Esophagus mucosa (tissue), 1 donor: ENCODE measurements around the gene RNF169. TPM values are rescaled to one million over a fixed set of nuclear protein-coding genes. Genes with fewer than 3 reads are reported as not detected.
"Not testable (repeated sequence)": the region's sequence is repeated elsewhere in the genome, so short reads cannot be mapped to it uniquely, and the experiment has no call there.

Experiments
- ATAC-seq: fragments of 200-7000 bp; cut with Tn5 transposase; one replicate; pipeline ENCODE4 v1.9.1; 2020
- total RNA-seq: library from RNA; stranded (reverse); gene quantifications from one replicate; pipeline ENCODE4 v1.2.4, GENCODE V29; 2023
- donor health status: DM: yes; HTN: yes; CAD: no.

The RNF169 gene
- total RNA-seq, 1 donor from 2014 or later: 12.4 TPM

DNA sequence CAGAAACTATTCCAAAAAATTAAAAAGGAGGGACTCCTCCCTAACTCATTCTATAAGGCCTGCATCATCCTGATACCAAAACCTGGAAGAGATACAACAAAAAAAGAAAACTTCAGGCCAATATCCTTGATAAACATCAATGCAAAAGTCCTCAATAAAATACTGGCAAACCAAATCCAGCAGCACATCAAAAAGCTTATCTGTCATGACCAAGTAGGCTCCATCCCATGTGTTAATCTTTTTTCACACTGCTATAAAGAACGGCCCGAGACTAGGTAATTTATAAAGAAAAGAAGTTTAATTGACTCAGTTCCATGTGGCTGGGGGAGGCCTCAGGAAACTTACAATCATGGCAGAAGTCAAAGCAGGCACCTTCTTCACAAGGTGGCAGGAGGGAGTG, 76.9 kb downstream of the RNF169 start:
- ATAC-seq: not testable (repeated sequence)

DNA sequence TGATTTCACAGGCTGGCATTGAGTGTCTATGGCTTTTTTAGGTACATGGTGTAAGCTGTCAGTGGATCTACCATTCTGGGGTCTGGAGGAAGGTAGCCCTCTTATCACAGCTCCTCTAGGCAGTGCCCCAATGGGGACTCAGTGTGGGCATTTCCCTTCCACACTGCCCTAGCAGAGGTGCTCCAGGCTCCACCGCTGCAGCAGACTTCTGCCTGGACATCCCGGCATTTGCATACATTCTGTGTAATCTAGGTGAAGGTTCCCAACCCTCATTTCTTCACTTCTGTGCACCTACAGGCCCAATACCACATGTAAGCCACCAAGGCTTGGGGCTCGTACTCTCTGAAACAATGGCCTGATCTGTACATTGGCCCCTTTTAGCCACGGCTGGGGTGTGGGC, 78.3 kb downstream of the RNF169 start:
- ATAC-seq: no peak

DNA sequence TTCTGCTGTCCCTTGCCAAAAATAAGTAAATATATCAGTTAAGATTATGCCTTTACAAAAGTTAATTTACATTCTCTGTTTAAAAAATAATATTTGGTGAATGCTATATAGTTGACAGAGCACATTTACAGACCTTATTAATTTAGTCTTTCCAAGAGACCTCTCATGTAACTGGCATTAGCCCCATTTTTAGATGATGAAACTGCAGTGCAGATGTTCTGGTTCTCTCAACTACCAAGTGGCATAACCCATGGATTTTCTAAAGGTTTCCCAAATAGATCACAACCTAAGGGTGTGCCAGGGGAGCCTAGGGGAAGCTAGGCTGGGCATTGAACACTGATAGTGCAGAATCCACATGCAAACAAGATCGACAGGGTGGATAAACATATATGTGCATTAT, 88.5 kb downstream of the RNF169 start:
- ATAC-seq: no peak

GRCh38 chr11:74838188-74838587, 89.5 kb downstream of the RNF169 start:
- no peak for ATAC-seq

DNA sequence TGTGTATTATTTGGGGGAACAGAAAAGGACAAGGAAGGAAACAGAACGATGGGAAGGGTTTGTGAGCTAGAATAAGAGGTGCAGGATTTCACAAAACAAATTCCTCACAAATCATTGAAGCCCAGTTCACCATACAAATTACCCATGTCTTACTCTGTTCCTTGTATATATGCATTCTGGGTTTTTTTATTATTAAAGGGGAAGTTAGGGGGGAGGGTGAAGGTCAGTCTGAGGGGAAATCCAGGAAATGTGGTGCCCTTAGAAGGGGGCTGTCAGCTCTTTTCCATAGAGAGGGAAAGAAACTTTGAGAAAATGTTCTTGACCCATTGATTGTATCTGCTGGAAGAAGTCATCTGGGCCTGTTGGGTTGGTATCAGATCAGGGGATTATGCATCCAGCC, 90.8 kb downstream of the RNF169 start:
- no peak for ATAC-seq

GRCh38 chr11:74839971-74840370, 91.3 kb downstream of the RNF169 start:
- ATAC-seq: no peak

DNA sequence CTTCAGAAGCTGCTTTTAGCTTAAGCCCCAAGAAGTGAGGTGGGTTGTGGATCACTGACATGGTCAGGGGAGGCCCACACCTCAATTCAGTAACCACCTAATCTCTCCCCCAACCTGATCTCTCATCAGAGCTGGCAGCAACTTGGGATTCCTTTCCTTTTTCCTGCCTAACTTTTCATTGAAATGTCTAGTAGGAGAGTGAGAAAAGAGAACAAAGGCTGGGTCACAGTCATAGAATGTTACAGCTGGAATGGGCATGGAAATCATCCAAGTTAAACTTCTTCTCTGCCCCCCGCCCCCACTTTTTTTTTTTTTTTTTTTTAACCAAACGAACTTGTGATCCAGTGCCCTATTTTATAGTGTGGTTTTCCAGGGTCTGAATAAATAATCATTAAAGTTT, 91.8 kb downstream of the RNF169 start:
- no peak for ATAC-seq

DNA sequence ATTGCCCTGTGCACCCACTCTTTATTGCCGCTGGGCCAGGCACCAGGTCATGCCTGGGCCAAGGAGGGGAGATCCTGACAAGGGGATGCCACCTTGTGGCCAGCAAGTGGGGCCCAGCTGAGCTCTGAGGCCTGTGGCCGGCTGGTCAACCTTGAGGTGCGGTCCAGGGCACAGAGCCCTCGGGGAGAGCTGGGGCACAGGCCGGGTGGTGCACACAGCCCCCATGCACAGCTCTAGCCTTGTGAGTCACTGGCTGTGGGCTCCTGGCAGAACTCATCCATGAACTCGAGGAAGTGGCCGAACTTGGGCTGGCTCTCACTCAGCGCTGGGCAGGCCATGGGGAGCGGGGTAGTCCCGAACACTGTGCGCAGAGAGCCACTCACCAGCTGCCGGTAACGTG, 94.3 kb downstream of the RNF169 start:
- ATAC-seq: no peak

- ATAC-seq: no peak
Observed at GRCh38 chr11:74844072-74844471, 95.4 kb downstream of the RNF169 start.

DNA sequence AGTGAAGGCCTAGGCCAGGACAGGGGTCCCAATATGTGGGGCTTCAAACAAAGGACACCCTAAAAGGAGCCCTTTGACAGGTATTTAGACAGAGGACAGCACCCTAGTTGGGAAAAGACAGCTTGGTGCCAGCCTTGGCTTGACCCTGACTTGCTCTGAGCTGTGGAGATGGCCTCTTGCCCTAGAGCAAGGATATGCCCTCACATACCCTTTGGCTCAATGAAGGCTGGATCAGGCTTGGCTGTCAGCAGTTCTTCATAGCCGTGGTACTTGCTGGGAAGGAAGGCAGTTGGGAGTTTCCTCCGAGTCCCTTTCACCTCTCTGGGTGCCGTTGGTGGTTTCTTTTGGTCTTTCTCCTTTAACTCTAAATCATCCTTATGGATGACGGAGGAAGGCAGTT, 96.2 kb downstream of the RNF169 start:
- ATAC-seq: no peak

GRCh38 chr11:74845978-74846517, 97.4 kb downstream of the RNF169 start:
- no peak for ATAC-seq

GRCh38 chr11:74846770-74847169, 98.1 kb downstream of the RNF169 start:
- ATAC-seq: no peak

GRCh38 chr11:74847395-74847794, 98.7 kb downstream of the RNF169 start:
- ATAC-seq: no peak

GRCh38 chr11:74847895-74848294, 99.2 kb downstream of the RNF169 start:
- peak; percentile 21 for ATAC-seq

- no peak for ATAC-seq
Observed at GRCh38 chr11:74849525-74850391, 101.1 kb downstream of the RNF169 start.

DNA sequence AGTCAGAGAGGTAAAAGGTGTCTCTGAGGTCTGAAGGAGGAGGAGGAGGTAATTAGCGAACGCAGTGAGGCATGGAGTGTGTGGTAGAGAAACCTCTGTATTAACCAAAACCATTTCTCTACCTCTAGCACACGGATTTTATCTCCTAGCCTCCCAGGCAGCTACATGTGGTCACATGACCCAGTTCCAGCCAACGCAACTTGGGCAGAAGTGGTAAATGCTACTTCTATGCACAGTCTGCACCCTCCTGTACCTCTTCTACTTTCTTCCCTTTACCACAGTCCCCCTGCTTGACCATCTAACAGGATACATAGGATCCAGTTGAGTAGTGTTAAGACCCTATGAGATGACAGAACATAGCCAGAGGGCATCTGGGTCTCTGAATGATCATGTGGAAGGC, 104.6 kb downstream of the RNF169 start:
- ATAC-seq: no peak

GRCh38 chr11:74860743-74861142, 112.1 kb downstream of the RNF169 start:
- ATAC-seq: peak; percentile 56

DNA sequence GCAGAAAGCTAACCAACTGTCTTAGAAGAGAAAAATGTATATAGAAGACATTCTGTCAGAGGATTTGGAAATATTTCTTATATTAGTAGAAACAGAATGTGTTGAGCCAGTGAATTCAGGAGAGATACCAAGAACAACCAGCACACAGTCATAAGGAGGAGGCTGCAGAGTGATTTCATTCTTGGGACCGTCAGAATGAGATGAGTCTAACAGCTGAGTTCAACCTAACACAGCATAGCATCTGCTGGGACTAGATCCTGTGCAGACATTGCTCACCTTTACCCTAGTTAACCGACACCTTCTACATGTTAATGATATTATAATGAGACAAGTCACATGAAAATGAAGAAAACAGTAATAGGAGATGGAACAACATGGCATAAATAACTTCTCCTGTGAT, 114.8 kb downstream of the RNF169 start:
- no peak for ATAC-seq

GRCh38 chr11:74866557-74866956, 117.9 kb downstream of the RNF169 start:
- ATAC-seq: no peak

DNA sequence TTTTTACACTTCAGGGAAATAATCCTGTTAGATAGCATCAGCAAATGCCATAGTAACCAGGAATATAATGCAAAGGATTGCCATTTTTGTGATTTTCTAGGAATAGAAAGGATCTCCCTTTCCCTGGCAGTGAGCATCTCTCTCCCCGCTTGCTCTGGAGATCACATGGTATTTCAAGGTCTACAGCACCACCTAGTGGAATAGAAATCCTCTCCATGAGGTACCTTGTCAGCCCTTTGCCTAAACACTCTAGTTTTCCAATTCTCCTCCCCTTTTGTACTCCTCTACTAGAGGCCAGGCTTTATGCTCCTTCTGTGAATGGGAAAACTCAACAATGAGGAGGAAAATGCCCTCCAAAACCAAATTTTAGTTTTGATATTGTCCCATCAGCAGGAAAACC, 121.8 kb downstream of the RNF169 start:
- peak; percentile 50 for ATAC-seq

DNA sequence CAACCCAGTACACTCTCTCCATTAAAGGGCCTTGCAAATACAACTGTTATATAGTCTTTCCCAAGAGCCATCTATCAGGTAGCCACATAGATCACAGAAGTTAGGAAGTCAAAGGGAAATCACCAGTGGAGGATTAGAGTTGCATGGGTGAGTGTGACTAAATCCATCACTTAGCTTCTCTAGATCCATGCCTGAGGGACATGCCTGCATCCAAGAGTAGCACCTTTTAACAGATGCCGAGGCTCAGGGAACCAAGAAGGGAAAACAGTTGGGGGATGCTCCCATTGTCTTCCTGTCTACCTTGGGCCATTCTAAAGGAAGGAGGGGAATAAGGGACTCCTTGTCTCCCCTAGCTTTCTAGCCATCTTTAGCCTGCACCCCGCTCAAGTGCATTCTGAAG, 122.4 kb downstream of the RNF169 start:
- no peak for ATAC-seq

- ATAC-seq: no peak
Observed at GRCh38 chr11:74877132-74877531, 128.5 kb downstream of the RNF169 start.
